Raji (cell line): ENCODE results near the gene NAV2.

ENCODE experiments used
- POLR2A ChIP-seq: IDR thresholded peaks from 2 replicates; pipeline ENCODE4 v1.6.1; 2011; ENCODE audit warnings: low read depth, low read length, control low read depth; ENCODE audit not compliant: insufficient read depth

Gene NAV2

GRCh38 chr11:20038412-20038811 is 325.8 kb downstream of the NAV2 start:
- no peak for TF ChIP-seq POLR2A

- TF ChIP-seq POLR2A, result no peak
Observed at GRCh38 chr11:20038972-20039371, 326.3 kb downstream of the NAV2 start.

- no peak for TF ChIP-seq POLR2A
Observed at GRCh38 chr11:20041499-20041898, 328.9 kb downstream of the NAV2 start.

GRCh38 chr11:20042045-20042639 is 329.5 kb downstream of the NAV2 start:
- TF ChIP-seq POLR2A, result no peak

- TF ChIP-seq POLR2A, result no peak
Observed at GRCh38 chr11:20042811-20043341, 330.2 kb downstream of the NAV2 start.

GRCh38 chr11:20043992-20044391 is 331.4 kb downstream of the NAV2 start:
- no peak for TF ChIP-seq POLR2A

- no peak for TF ChIP-seq POLR2A
Observed at GRCh38 chr11:20045098-20045688, 332.6 kb downstream of the NAV2 start.

GRCh38 chr11:20046416-20046815 is 333.8 kb downstream of the NAV2 start:
- no peak for TF ChIP-seq POLR2A

- TF ChIP-seq POLR2A, result no peak
Observed at GRCh38 chr11:20047006-20047768, 334.6 kb downstream of the NAV2 start.

- TF ChIP-seq POLR2A, result no peak
Observed at GRCh38 chr11:20047769-20048154, 335.1 kb downstream of the NAV2 start.

GRCh38 chr11:20048246-20048645 is 335.6 kb downstream of the NAV2 start:
- no peak for TF ChIP-seq POLR2A

GRCh38 chr11:20048707-20049106 is 336.1 kb downstream of the NAV2 start:
- TF ChIP-seq POLR2A, result no peak

- no peak for TF ChIP-seq POLR2A
Observed at GRCh38 chr11:20049231-20049630, 336.6 kb downstream of the NAV2 start.

GRCh38 chr11:20050048-20050447 is 337.4 kb downstream of the NAV2 start:
- no peak for TF ChIP-seq POLR2A

- TF ChIP-seq POLR2A, result no peak
Observed at GRCh38 chr11:20050551-20051333, 338.1 kb downstream of the NAV2 start.
